Skeletal muscle cell (primary cell): ENCODE data around the gene PILRB.
"Not testable (repeated sequence)": the region's sequence is repeated elsewhere in the genome, so short reads cannot be mapped to it uniquely, and the experiment has no call there.

ENCODE experiments used
- DNase-seq: peaks from one replicate; pipeline ENCODE4 v3.0.0-alpha.2; 2010; ENCODE audit warnings: low read depth
- H3K4me3 ChIP-seq: 2 replicates; pipeline ENCODE4 v1.5.1; 2011; ENCODE audit warnings: low read depth, mild to moderate bottlenecking, control low read depth, low read length, moderate library complexity

The PILRB gene

GRCh38 chr7:100358027-100358856, at the start of gene PILRB:
PILRB (plus strand) TSS chr7:100358117; CDS start chr7:100358303, 186 bp downstream.
- no peak for DNase-seq

GRCh38 chr7:100318329-100318728, 39.6 kb upstream of the PILRB start:
- not testable (repeated sequence) for H3K4me3 ChIP-seq, DNase-seq

More at GRCh38 chr7:100358027-100358856, at the start of gene PILRB:
- no peak within 1 kb of the TSS for H3K4me3 ChIP-seq

GRCh38 chr7:100321648-100322047, 36.3 kb upstream of the PILRB start:
- H3K4me3 ChIP-seq, DNase-seq: not testable (repeated sequence)

GRCh38 chr7:100324194-100324593, 33.7 kb upstream of the PILRB start:
- H3K4me3 ChIP-seq, DNase-seq: not testable (repeated sequence)

- DNase-seq, H3K4me3 ChIP-seq: not testable (repeated sequence)
Measured at GRCh38 chr7:100325671-100326070, 32.2 kb upstream of the PILRB start.

- not testable (repeated sequence) for H3K4me3 ChIP-seq, DNase-seq
Measured at GRCh38 chr7:100326914-100327313, 31.0 kb upstream of the PILRB start.

- H3K4me3 ChIP-seq = peak overlapping the region; percentile 68
- DNase-seq = peak; percentile 70
Measured at GRCh38 chr7:100335566-100336466, 22.1 kb upstream of the PILRB start.

GRCh38 chr7:100338083-100338696, 19.7 kb upstream of the PILRB start:
- not testable (repeated sequence) for H3K4me3 ChIP-seq, DNase-seq

GRCh38 chr7:100341286-100341685, 16.6 kb upstream of the PILRB start:
- not testable (repeated sequence) for H3K4me3 ChIP-seq, DNase-seq

- H3K4me3 ChIP-seq = no peak overlapping the region
- DNase-seq = no peak
Measured at GRCh38 chr7:100342765-100343164, 15.2 kb upstream of the PILRB start.

- H3K4me3 ChIP-seq, DNase-seq: not testable (repeated sequence)
Measured at GRCh38 chr7:100344124-100344559, 13.8 kb upstream of the PILRB start.

GRCh38 chr7:100344560-100345287, 13.2 kb upstream of the PILRB start:
- DNase-seq = peak; percentile 1
- H3K4me3 ChIP-seq = not testable (repeated sequence)

GRCh38 chr7:100345288-100345672, 12.6 kb upstream of the PILRB start:
- not testable (repeated sequence) for DNase-seq, H3K4me3 ChIP-seq

GRCh38 chr7:100346921-100347320, 11.0 kb upstream of the PILRB start:
- H3K4me3 ChIP-seq = no peak overlapping the region
- no peak for DNase-seq

GRCh38 chr7:100348805-100349204, 9.1 kb upstream of the PILRB start:
- DNase-seq = no peak
- no peak overlapping the region for H3K4me3 ChIP-seq

GRCh38 chr7:100349757-100350156, 8.2 kb upstream of the PILRB start:
- no peak for DNase-seq
- H3K4me3 ChIP-seq = no peak overlapping the region

- DNase-seq = no peak
- H3K4me3 ChIP-seq = no peak overlapping the region
Measured at GRCh38 chr7:100351657-100352058, 6.3 kb upstream of the PILRB start.

- H3K4me3 ChIP-seq, DNase-seq: not testable (repeated sequence)
Measured at GRCh38 chr7:100352230-100352781, 5.6 kb upstream of the PILRB start.
